SK-N-SH (cell line): ENCODE results near the gene ZC3H4. TPM values are rescaled to one million over a fixed set of nuclear protein-coding genes. Genes with fewer than 3 reads are reported as not detected.

Experiments used
- CTCF ChIA-PET: fragments of 300-600, 350-600 bp; formaldehyde crosslinking; extraction: SDS; loops from one replicate; lab custom pipeline; 2021; lab: Yijun Ruan, JAX
- POLR2A ChIA-PET: fragments of 350-600 bp; sonication (Branson Sonifier 250); formaldehyde crosslinking; extraction: SDS; loops from one replicate; lab custom pipeline; 2020; ENCODE audit warnings: antibody characterized with exemption, inconsistent platforms; lab: Yijun Ruan, JAX
- DNase-seq: peaks from one replicate; pipeline ENCODE4 v3.0.0; 2012
- H2AFZ ChIP-seq: fragments of 200-600 bp; sonication (generic); 2 replicates; pipeline ENCODE4 v1.8.1; 2016; ENCODE audit warnings: antibody characterized with exemption, mild to moderate bottlenecking, low read depth
- H3F3A ChIP-seq: fragments of 200-600 bp; sonication (generic); replicated peaks from 2 replicates; pipeline ENCODE3; 2016; ENCODE audit warnings: antibody characterized with exemption, mild to moderate bottlenecking; ENCODE audit not compliant: insufficient read depth
- H3K27ac ChIP-seq, 2 experiments: fragments of 200-500 bp in 1 of 2; fragments of 200-600 bp in 1 of 2; sonication (Bioruptor generic) in 1 of 2; sonication (generic), shearing (Covaris generic) in 1 of 2; 2 replicates each; pipeline versions ENCODE4 v1.5.1 to v1.6.1; 2014 to 2016; ENCODE audit warnings: low read depth in 2 of 2, inconsistent platforms in 1 of 2, low read length in 1 of 2, mild to moderate bottlenecking in 1 of 2, mixed read lengths in 1 of 2
- H3K27me3 ChIP-seq: fragments of 200-600 bp; sonication (generic), shearing (Covaris generic); 2 replicates; pipeline ENCODE4 v1.6.1; 2016; ENCODE audit warnings: mixed run types; ENCODE audit not compliant: insufficient read depth
- H3K36me3 ChIP-seq, 2 experiments: fragments of 200-500 bp in 1 of 2; fragments of 200-600 bp in 1 of 2; sonication (Bioruptor generic) in 1 of 2; sonication (generic) in 1 of 2; replicated peaks in 1 of 2; 2 replicates each; pipeline versions ENCODE3 to v1.5.1; 2014 to 2016; ENCODE audit warnings: low read length in 1 of 2, mild to moderate bottlenecking in 1 of 2; ENCODE audit not compliant: insufficient read depth in 2 of 2, control insufficient read depth in 1 of 2
- H3K4me1 ChIP-seq, 2 experiments: fragments of 200-500 bp in 1 of 2; fragments of 200-600 bp in 1 of 2; sonication (Bioruptor generic) in 1 of 2; sonication (generic), shearing (Covaris generic) in 1 of 2; 2 replicates each; pipeline versions ENCODE4 v1.5.1 to v1.6.1; 2014 to 2016; ENCODE audit warnings: low read depth in 1 of 2, low read length in 1 of 2, mixed run types in 1 of 2; ENCODE audit not compliant: insufficient read depth in 2 of 2, control insufficient read depth in 1 of 2
- H3K4me2 ChIP-seq: fragments of 200-600 bp; sonication (generic), shearing (Covaris generic); 2 replicates; pipeline ENCODE4 v1.6.1; 2017; ENCODE audit warnings: mixed run types
- H3K4me3 ChIP-seq, 2 experiments: fragments of 200-500 bp in 1 of 2; fragments of 200-600 bp in 1 of 2; sonication (Bioruptor generic) in 1 of 2; sonication (generic), shearing (Covaris generic) in 1 of 2; 2 replicates each; pipeline versions ENCODE4 v1.5.1 to v1.8.1; 2014 to 2016; ENCODE audit warnings: low read depth in 2 of 2, inconsistent platforms in 1 of 2, low read length in 1 of 2, mild to moderate bottlenecking in 1 of 2, mixed read lengths in 1 of 2, moderate library complexity in 1 of 2
- H3K79me2 ChIP-seq: fragments of 200-600 bp; sonication (generic); 2 replicates; pipeline ENCODE4 v1.8.1; 2017; ENCODE audit warnings: mild to moderate bottlenecking; ENCODE audit not compliant: insufficient read depth
- H3K9ac ChIP-seq: fragments of 200-600 bp; sonication (generic); 2 replicates; pipeline ENCODE4 v1.6.1; 2017; ENCODE audit warnings: mixed run types
- H3K9me2 ChIP-seq: fragments of 200-600 bp; sonication (generic); 2 replicates; pipeline ENCODE4 v1.6.1; 2017; ENCODE audit warnings: mixed run types
- H3K9me3 ChIP-seq: fragments of 200-600 bp; sonication (generic); 2 replicates; pipeline ENCODE4 v1.6.1; 2017; ENCODE audit warnings: mixed run types, mild to moderate bottlenecking, moderate library complexity
- H4K20me1 ChIP-seq: fragments of 200-600 bp; sonication (generic); 2 replicates; pipeline ENCODE4 v1.6.1; 2017; ENCODE audit warnings: mild to moderate bottlenecking, mixed run types; ENCODE audit not compliant: insufficient read depth
- EP300 ChIP-seq, 2 experiments: IDR thresholded peaks; 2 replicates each; pipeline versions ENCODE4 v1.4.0 to v1.6.1; 2012; ENCODE audit warnings: borderline replicate concordance in 1 of 2, low read depth in 1 of 2, low read length in 1 of 2
- EZH2phosphoT487 ChIP-seq: fragments of 200-600 bp; sonication (generic); IDR thresholded peaks from 2 replicates; pipeline ENCODE4 v1.6.1; 2017; ENCODE audit warnings: low read depth, mixed run types, mild to moderate bottlenecking, antibody characterized with exemption, moderate library complexity, borderline replicate concordance
- FOSL2 ChIP-seq: IDR thresholded peaks from 2 replicates; pipeline ENCODE4 v1.4.0; 2012; ENCODE audit warnings: low read depth, mild to moderate bottlenecking, moderate library complexity, borderline replicate concordance
- FOXM1 ChIP-seq: IDR thresholded peaks from 2 replicates; pipeline ENCODE4 v1.4.0; 2012; ENCODE audit warnings: low read depth, mild to moderate bottlenecking
- GABPA ChIP-seq: IDR thresholded peaks from 2 replicates; pipeline ENCODE4 v1.4.0; 2012; ENCODE audit warnings: low read depth, mild to moderate bottlenecking
- GATA2 ChIP-seq: sonication (generic); formaldehyde crosslinking; IDR thresholded peaks from 2 replicates; pipeline ENCODE4 v1.5.0; 2020; ENCODE audit warnings: mild to moderate bottlenecking, missing genetic modification reagents
- IRF3 ChIP-seq: fragments of 150-350 bp; IDR thresholded peaks from 2 replicates; pipeline ENCODE4 v1.6.1; 2016; ENCODE audit warnings: mild to moderate bottlenecking, low read depth, low read length
- MXI1 ChIP-seq: IDR thresholded peaks from 2 replicates; pipeline ENCODE4 v1.6.1; 2012; ENCODE audit warnings: mild to moderate bottlenecking, low read depth, low read length, improper control_type of control experiment
- RAD21 ChIP-seq: IDR thresholded peaks from 2 replicates; pipeline ENCODE4 v1.6.1; 2012; ENCODE audit warnings: mild to moderate bottlenecking, low read length
- REST ChIP-seq: IDR thresholded peaks from 2 replicates; pipeline ENCODE4 v1.6.1; 2012; ENCODE audit warnings: mild to moderate bottlenecking, low read depth, low read length, moderate library complexity
- SIN3A ChIP-seq: IDR thresholded peaks from 2 replicates; pipeline ENCODE4 v1.6.1; 2012; ENCODE audit warnings: low read depth, mild to moderate bottlenecking, low read length, moderate library complexity, borderline replicate concordance
- SMC3 ChIP-seq: IDR thresholded peaks from 2 replicates; pipeline ENCODE4 v1.6.1; 2012; ENCODE audit warnings: low read depth, low read length, improper control_type of control experiment
- TCF12 ChIP-seq: IDR thresholded peaks from 2 replicates; pipeline ENCODE4 v1.4.0; 2012
- USF1 ChIP-seq: IDR thresholded peaks from 2 replicates; pipeline ENCODE4 v1.4.0; 2012; ENCODE audit warnings: low read depth, borderline replicate concordance
- YY1 ChIP-seq: IDR thresholded peaks from 2 replicates; pipeline ENCODE4 v1.4.0; 2012; ENCODE audit warnings: low read depth, mild to moderate bottlenecking
- WGBS: methylation state at CpG from one replicate; pipeline ENCODE4 v1.1.6; 2017; ENCODE audit warnings: low lambda C conversion rate; 5-methylcytosine and 5-hydroxymethylcytosine counted together
- polyA plus RNA-seq, 3 experiments: library from polyadenylated mRNA; depleted of rRNA; stranded (reverse); fragments of >200 nt; gene quantifications; 2 replicates each; pipeline ENCODE4 v1.2.3, GENCODE V29; 2012
- TF ChIP-seq, protein P1 (sequence below): fragments of 150-350 bp; IDR thresholded peaks from 2 replicates; pipeline ENCODE4 v1.6.1; 2017; ENCODE audit warnings: antibody characterized with exemption, low read length, low read depth, borderline replicate concordance
- TF ChIP-seq, protein P2 (sequence below): fragments of 200-600 bp; sonication (generic); IDR thresholded peaks from 2 replicates; pipeline ENCODE4 v1.6.1; 2017; ENCODE audit warnings: antibody characterized with exemption, mild to moderate bottlenecking, moderate library complexity
- TF ChIP-seq, protein P3 (sequence below): IDR thresholded peaks from 2 replicates; pipeline ENCODE4 v1.4.0; 2012; ENCODE audit warnings: low read depth, borderline replicate concordance
- TF ChIP-seq, protein P4 (sequence below): IDR thresholded peaks from 2 replicates; pipeline ENCODE4 v1.4.0; 2012; ENCODE audit warnings: low read depth

ZC3H4 gene
- polyA plus RNA-seq, 1 of the 3 experiments (the other 2 are of a cell fraction), result 7.6 TPM

GRCh38 chr19:47112166-47112996 is 1.2 kb downstream of the ZC3H4 start:
- H2AFZ ChIP-seq, result no peak overlapping the region
- WGBS, result under 1% methylated on average over 65 of the region's 85 CpGs
- H3F3A ChIP-seq, result peaks cover 28% of the 10 kb centered on the region
- H3K9ac ChIP-seq, result peak overlapping the region; percentile 100
- peak overlapping the region; percentile 78 to 92 for H3K4me3 ChIP-seq
- ChIA-PET POLR2A (interaction anchor here (1.0 to 2.5 kb wide), 7 partner anchors 10 to 512 kb away, joined by 3 to 11 read pairs (median 5); partner anchors contain the start of genes CALM3, CCDC9, SAE1 and TMEM160), CTCF (interaction anchor here (0.7 to 4.3 kb wide), 5 partner anchors 13 to 135 kb away, joined by 3 to 26 read pairs (median 11); no protein-coding TSS in a partner anchor)
- peak overlapping the region; percentile 99 for H3K4me2 ChIP-seq
- H3K27ac ChIP-seq, result peak overlapping the region; percentile 99 to 100
- peaks cover 13 to 15% of the 10 kb centered on the region in 2 experiments for H3K36me3 ChIP-seq
- DNase-seq, result peak; percentile 76
- H3K27me3 ChIP-seq, result no peaks in the 10 kb centered on the region
- peaks cover 26 to 31% of the 10 kb centered on the region in 2 experiments for H3K4me1 ChIP-seq
- no peaks in the 10 kb centered on the region for H4K20me1 ChIP-seq
- H3K9me3 ChIP-seq, result no peaks in the 10 kb centered on the region
- H3K9me2 ChIP-seq, result no peaks in the 10 kb centered on the region
- peaks cover 50% of the 10 kb centered on the region for H3K79me2 ChIP-seq
- TF ChIP-seq IRF3 (no peak), REST (peak; percentile 44; the same call in 1 of the 2 replicates), EP300 (IDR thresholded peaks at IDR 0.05; ENCODE audit: borderline replicate concordance in 1 of 2, low read depth in 1 of 2, low read length in 1 of 2) (0 out of 4 replicates have a peak, but pooled peaks of 1 of the 2 experiments have one; percentile 12), GATA2 (CRISPR knock-in tag) (no peak), SMC3 (no peak), EZH2phosphoT487 (no peak), MXI1 (peak; percentile 42; the same call in 1 of the 2 replicates), FOSL2 (no peak), TCF12 (peak; percentile 31; the same call in 1 of the 2 replicates), GABPA (peak; percentile 4; the same call in 1 of the 2 replicates), FOXM1 (peak; percentile 39; the same call in 1 of the 2 replicates), USF1 (0 out of 2 replicates have a peak, but pooled peaks have one; percentile 24), RAD21 (no peak), SIN3A (no peak), YY1 (peak; percentile 94)
- TF ChIP-seq, protein P1, sequence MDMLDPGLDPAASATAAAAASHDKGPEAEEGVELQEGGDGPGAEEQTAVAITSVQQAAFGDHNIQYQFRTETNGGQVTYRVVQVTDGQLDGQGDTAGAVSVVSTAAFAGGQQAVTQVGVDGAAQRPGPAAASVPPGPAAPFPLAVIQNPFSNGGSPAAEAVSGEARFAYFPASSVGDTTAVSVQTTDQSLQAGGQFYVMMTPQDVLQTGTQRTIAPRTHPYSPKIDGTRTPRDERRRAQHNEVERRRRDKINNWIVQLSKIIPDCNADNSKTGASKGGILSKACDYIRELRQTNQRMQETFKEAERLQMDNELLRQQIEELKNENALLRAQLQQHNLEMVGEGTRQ, result no peak
- TF ChIP-seq, protein P2, sequence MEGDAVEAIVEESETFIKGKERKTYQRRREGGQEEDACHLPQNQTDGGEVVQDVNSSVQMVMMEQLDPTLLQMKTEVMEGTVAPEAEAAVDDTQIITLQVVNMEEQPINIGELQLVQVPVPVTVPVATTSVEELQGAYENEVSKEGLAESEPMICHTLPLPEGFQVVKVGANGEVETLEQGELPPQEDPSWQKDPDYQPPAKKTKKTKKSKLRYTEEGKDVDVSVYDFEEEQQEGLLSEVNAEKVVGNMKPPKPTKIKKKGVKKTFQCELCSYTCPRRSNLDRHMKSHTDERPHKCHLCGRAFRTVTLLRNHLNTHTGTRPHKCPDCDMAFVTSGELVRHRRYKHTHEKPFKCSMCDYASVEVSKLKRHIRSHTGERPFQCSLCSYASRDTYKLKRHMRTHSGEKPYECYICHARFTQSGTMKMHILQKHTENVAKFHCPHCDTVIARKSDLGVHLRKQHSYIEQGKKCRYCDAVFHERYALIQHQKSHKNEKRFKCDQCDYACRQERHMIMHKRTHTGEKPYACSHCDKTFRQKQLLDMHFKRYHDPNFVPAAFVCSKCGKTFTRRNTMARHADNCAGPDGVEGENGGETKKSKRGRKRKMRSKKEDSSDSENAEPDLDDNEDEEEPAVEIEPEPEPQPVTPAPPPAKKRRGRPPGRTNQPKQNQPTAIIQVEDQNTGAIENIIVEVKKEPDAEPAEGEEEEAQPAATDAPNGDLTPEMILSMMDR, result no peak
- TF ChIP-seq, protein P3, sequence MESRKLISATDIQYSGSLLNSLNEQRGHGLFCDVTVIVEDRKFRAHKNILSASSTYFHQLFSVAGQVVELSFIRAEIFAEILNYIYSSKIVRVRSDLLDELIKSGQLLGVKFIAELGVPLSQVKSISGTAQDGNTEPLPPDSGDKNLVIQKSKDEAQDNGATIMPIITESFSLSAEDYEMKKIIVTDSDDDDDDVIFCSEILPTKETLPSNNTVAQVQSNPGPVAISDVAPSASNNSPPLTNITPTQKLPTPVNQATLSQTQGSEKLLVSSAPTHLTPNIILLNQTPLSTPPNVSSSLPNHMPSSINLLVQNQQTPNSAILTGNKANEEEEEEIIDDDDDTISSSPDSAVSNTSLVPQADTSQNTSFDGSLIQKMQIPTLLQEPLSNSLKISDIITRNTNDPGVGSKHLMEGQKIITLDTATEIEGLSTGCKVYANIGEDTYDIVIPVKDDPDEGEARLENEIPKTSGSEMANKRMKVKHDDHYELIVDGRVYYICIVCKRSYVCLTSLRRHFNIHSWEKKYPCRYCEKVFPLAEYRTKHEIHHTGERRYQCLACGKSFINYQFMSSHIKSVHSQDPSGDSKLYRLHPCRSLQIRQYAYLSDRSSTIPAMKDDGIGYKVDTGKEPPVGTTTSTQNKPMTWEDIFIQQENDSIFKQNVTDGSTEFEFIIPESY, result no peak
- TF ChIP-seq, protein P4, sequence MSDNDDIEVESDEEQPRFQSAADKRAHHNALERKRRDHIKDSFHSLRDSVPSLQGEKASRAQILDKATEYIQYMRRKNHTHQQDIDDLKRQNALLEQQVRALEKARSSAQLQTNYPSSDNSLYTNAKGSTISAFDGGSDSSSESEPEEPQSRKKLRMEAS, result peak; percentile 87
